PC-3 (cell line): Measurements from ENCODE around the gene ADK.

Experiments used
- EZH2 ChIP-seq: fragments of 300-600 bp; sonication (generic); IDR thresholded peaks from one replicate; pipeline ENCODE4 v1.6.1; 2017; ENCODE audit warnings: antibody characterized with exemption, mild to moderate bottlenecking, low read length; ENCODE audit not compliant: unreplicated experiment
- EZH2phosphoT487 ChIP-seq: fragments of 300-600 bp; sonication (generic); IDR thresholded peaks from 2 replicates; pipeline ENCODE4 v1.6.1; 2018; ENCODE audit warnings: mild to moderate bottlenecking, antibody characterized with exemption, low read length, borderline replicate concordance
- TF ChIP-seq, protein P1 (sequence below): fragments of 300-600 bp; sonication (generic); conservative IDR thresholded peaks from 2 replicates; pipeline ENCODE4 v1.5.1; 2017; ENCODE audit warnings: antibody characterized with exemption, low read depth, mild to moderate bottlenecking, low read length

DNA sequence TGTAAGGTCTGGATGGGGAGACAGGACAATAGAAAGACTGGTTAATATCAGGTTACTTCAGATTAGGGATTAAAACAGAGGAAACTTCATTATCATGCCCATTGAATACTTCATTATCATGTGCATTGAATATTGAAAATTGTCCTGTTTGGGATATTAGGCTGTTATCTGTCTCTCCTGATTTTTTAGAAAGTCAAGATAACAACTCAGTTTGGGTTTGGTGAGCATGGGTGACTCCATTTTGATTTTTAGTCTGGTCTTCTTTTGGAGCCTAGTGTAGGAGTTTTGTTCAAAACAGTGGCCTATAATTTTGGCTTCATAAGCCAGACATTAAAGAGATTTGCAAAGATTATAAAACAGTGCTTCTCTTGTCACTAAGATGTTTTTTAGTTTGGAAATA is 95.5 kb downstream of the ADK start:
- TF ChIP-seq, protein P1, sequence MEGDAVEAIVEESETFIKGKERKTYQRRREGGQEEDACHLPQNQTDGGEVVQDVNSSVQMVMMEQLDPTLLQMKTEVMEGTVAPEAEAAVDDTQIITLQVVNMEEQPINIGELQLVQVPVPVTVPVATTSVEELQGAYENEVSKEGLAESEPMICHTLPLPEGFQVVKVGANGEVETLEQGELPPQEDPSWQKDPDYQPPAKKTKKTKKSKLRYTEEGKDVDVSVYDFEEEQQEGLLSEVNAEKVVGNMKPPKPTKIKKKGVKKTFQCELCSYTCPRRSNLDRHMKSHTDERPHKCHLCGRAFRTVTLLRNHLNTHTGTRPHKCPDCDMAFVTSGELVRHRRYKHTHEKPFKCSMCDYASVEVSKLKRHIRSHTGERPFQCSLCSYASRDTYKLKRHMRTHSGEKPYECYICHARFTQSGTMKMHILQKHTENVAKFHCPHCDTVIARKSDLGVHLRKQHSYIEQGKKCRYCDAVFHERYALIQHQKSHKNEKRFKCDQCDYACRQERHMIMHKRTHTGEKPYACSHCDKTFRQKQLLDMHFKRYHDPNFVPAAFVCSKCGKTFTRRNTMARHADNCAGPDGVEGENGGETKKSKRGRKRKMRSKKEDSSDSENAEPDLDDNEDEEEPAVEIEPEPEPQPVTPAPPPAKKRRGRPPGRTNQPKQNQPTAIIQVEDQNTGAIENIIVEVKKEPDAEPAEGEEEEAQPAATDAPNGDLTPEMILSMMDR, result no peak
- TF ChIP-seq EZH2, result no peak
- TF ChIP-seq EZH2phosphoT487, result no peak
